ENCODE data around the gene ANKK1. TPM values are rescaled to one million over a fixed set of nuclear protein-coding genes. Genes with fewer than 3 reads are reported as not detected.

The ANKK1 gene
- polyA plus RNA-seq, 1 donor, result 0.16 TPM

DNA sequence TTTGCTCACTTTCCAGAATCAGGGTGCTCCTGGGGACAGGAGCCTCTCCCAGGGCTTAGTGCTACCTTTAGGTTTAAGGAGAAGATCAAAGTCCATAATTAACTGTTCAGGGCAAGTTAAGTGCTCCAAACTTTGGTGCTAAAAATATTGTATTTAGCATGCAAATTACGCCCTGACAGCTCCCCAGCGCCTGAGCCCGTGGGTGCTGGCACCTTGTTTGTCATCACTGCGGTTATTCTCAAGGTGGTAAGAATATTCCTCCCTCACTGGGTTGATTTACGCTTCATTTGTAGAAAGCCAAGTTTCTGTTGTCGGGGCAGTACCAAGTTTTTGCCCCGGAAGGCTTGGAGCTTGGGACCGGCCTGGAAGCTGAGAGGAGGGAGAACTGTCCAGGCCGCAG lies 21.3 kb downstream of the ANKK1 start:
- no peak for DNase-seq (ENCODE audit: low read depth)

DNA sequence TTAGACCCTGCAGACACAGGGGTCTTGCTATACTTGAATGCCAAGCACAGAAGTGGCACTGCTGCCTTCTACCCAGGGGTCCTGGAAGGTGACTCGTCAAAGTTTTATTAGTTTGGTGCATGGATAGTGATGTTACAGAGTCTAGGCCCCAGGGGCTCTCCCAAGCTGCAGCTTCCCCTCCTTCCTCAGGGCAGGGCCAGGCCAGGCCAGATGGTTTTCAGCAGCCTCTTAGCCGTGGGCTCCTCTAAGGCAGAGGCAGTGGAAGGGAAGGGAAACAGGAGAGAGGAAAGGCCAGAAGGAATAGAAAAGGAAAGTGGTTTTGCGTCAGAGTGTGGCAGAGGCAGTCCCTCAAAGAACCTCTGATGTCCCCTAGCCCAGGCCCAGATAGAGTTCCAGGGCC lies 21.9 kb downstream of the ANKK1 start:
- DNase-seq (ENCODE audit: low read depth), result no peak

DNA sequence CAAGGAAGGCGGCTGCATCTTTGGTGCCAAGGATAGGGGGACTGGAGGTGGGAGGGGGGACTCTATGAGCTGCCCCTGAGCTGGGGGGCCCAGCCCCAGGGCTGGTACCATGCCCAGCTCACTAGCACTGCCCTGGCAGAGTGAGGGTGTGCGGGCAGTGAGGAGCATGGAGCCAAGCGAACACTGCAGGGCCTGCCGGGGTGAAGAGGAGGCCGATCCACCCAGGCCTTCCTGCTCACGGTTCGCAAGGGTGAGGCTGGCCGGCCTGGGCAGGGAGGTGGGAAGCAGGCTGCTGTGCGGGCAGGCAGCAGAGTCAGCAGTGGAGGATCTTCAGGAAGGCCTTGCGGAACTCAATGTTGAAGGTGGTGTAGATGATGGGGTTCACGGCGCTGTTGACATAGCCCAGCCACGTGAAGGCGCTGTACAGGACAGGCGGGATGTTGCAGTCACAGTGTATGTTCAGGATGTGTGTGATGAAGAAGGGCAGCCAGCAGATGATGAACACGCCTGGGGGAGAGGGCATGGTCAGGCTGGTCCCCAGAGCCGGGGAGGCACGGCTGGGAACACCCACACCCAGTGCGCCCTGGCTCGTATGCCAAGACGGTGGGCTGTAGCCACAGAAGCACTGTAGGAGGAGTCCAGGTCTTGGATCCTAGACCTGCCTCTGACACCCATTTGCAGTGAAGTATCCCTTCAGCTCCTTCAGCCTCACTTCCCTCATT lies 23.0 kb downstream of the ANKK1 start:
- DNase-seq (ENCODE audit: low read depth), result no peak

DNA sequence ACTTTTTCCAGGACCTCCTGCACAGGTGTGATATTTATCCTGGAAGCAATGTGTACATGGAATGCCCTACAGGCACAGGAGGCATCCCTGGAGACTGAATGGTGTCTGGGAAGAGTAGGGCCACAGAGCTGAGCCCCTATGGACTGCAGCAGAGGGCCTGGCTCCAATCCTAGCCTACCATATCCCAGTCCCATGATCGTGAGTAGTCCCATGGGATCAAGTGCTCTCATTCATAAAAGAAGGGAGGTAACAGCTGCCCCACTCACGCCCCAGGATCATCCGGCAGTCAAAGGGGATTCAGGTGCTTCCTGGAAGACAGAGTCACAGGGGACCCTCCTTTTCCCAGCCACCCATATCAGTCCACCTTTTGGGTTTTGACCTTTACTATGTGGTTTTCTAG lies 24.0 kb downstream of the ANKK1 start:
- DNase-seq (ENCODE audit: low read depth), result no peak

GRCh38 chr11:113412675-113413074 lies 25.1 kb downstream of the ANKK1 start:
- DNase-seq (ENCODE audit: low read depth), result no peak

DNA sequence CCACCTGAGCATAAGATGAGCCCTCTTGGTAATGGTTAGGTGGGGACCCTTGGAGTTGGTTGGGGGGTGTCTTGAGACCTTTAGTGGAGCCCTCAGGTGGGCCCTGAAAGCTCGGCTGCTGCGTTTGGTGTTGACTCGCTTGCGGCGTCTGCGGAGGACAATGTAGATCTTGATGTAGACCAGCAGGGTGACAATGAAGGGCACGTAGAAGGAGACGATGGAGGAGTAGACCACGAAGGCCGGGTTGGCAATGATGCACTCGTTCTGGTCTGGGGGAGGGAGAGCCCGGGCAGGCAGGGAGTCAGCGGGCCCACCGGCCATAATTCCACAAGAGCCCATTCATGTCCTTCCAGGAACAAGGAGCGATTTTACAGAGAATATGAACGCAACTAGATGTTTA lies 27.8 kb downstream of the ANKK1 start:
- DNase-seq (ENCODE audit: low read depth), result no peak

DNA sequence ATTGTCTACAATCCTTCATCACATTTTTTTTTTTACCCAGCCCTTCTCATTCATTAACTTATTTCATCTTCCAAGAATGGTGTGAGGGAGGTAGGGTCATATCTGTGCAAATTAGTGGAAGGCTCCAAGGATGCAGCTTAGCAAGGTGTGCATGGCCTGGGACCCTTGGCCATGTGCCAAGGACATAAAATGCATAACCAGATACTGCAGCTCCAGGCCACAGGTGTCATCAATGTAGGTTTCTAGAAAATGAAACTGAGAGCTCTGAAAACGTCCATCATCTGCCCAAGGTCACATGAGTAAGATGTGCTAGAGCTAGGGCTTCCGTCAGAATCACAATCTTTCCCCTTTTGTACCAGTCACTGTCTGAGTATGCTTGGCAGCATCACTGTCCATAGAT lies 29.8 kb downstream of the ANKK1 start:
- no peak for DNase-seq (ENCODE audit: low read depth)

GRCh38 chr11:113419454-113420003 lies 31.9 kb downstream of the ANKK1 start:
- no peak for DNase-seq (ENCODE audit: low read depth)

- DNase-seq (ENCODE audit: low read depth), result no peak
Observed at GRCh38 chr11:113420808-113421207, 33.2 kb downstream of the ANKK1 start.

- no peak for DNase-seq (ENCODE audit: low read depth)
Observed at GRCh38 chr11:113426686-113427085, 39.1 kb downstream of the ANKK1 start.

GRCh38 chr11:113431746-113432145 lies 44.2 kb downstream of the ANKK1 start:
- no peak for DNase-seq (ENCODE audit: low read depth)

DNA sequence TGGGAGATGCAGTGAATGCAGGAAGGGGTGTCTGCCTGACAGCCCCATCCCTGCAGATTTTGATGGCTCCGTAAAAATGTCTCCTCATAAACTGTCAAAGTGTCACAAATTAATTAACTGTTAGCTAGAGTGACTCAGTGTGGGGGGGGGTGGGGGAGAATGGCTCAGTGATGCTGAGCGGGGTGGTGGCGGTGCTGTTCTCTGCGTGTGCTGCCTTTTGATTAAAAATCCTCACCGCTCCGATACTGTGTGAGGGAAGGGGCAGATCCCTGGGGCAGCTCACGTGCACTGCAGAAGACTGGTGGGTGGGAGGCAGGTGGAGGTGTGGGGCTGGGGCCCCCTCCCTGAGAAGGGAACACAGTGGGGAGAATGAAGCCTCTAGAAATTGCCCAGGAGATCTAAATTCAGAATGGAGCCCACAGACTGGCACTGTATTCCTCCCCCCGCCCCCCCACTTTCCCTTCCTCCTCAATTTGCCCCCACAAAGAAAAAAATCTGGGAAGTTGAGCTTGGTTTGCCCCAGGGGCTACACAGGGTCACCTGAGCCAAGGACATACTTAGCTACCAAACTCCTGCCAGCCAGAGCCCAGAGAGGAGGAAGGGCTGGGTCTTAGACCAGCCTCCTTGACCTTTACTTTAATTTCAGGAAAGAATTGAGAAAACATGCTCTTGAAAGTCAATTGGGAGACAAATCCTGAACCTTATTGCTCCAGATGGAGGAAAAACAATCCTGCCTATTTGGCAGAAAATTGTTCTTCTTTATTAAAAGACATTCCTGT lies 47.8 kb downstream of the ANKK1 start:
- DNase-seq (ENCODE audit: low read depth), result no peak

- DNase-seq (ENCODE audit: low read depth), result no peak
Observed at GRCh38 chr11:113436672-113437252, 49.2 kb downstream of the ANKK1 start.

DNA sequence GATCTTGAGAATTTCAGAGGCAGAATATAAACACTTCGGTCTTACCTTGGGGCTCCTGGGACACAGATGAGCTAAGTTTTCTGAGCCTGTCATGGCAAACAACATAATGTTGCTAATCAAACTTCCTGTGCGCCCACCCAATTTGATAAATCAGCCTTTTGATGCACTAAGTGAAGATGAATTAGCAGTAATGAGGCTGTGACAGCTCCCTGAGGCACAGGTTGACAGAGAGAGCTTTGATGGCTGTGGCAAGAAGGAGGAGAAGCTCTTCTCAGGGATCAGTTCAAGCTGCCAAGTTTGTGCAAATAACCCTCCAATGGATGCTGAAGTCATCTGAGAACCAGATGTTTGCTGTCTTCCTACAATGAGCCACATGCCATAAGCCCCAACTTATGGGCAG lies 53.2 kb downstream of the ANKK1 start:
- no peak for DNase-seq (ENCODE audit: low read depth)

DNA sequence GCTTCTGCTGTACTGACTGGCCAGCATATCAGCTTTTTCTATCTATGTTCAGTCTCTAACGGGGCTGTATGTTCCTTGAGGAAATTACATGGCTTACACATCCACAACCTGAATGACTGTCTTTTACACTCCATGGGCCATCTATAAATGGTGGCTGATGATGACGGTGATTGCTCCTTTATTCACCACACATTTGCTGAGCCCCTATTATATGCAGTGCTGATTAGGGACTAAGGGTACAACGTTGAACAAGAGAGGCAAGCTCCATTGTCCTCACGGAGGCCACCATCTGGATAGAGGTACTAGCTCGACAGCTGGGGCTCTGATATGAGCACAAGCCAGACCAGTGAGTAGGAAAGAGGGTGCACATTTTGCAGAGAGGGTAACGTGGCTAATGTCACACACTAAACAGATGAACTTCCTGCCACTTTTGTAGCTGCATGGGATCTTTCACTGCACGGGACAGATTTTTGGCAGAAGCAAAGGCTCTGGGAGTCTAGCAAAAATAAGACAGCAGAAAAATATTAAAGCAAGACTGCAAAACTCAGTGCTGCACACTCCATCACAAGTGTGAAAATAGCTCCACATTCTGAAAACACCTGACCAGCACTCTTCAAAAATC lies 57.0 kb downstream of the ANKK1 start:
- no peak for DNase-seq (ENCODE audit: low read depth)

DNA sequence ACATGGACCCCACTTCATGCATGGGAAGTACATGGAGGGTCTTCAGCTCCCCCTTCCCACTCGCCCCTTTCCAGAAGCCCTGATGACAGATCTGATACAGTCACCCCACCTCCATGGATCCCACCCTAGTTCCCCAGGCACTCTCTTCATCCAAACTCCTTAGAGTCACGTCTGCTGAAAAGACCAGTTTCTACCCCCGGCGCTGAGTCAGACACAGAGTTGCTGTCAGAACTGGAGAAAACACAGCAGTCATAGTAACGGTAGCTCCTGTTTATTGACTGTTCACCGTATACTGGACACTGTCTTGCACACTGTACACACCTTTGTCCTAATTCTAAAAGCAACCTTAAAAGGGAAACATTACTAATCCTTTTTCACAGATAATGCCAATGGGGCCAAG lies 58.5 kb downstream of the ANKK1 start:
- no peak for DNase-seq (ENCODE audit: low read depth)

- DNase-seq (ENCODE audit: low read depth), result no peak
Observed at GRCh38 chr11:113446938-113447337, 59.4 kb downstream of the ANKK1 start.

GRCh38 chr11:113447621-113448315 lies 60.2 kb downstream of the ANKK1 start:
- no peak for DNase-seq (ENCODE audit: low read depth)

- no peak for DNase-seq (ENCODE audit: low read depth)
Observed at GRCh38 chr11:113448316-113448677, 60.7 kb downstream of the ANKK1 start.

DNA sequence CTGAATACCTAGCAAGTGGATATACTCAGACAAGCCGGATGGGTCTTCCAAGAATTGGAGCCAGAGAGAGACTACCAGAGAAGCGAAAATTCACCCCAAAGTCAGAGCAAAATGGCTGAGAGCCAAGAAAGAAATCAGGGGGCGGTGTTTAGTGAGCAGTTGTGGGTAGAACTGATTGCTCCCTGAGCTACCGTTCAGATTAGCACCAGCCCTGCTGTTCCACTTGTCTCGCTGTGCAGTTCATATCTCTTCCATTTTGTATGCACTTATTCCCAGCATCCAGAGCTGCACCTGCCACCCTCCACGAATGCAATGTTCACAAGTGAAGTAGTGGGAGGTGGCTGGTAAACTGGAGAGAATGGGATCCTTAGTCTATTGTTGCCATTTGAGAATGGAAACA lies 62.2 kb downstream of the ANKK1 start:
- DNase-seq (ENCODE audit: low read depth), result no peak

All from forelimb muscle (tissue), 1 donor.